K562 (cell line): ENCODE measurements around the gene CBX2. TPM values are rescaled to one million over a fixed set of nuclear protein-coding genes. Genes with fewer than 3 reads are reported as not detected.

Source experiments
- ATAC-seq: fragments of 200-7000 bp; cut with Tn5 transposase; 3 replicates; pipeline ENCODE4 v1.9.1; 2020; ENCODE audit warnings: moderate library complexity
- BruUV-seq: library from RNA; stranded (reverse); fragments of 400-500 nt; replicated peaks from 2 replicates; lab custom pipeline; 2021; lab: Mats Ljungman, UMichigan
- CTCF ChIA-PET: fragments of 300-600 bp; formaldehyde crosslinking; extraction: SDS; loops from one replicate; lab custom pipeline; 2021; ENCODE audit warnings: low intra/inter-chr PET ratio; lab: Yijun Ruan, JAX
- POLR2A ChIA-PET: fragments of 300-600, 350-650 bp; sonication (Branson Sonifier 250); formaldehyde crosslinking; extraction: SDS; loops from one replicate; lab custom pipeline; 2021; ENCODE audit warnings: antibody characterized with exemption, inconsistent platforms; lab: Yijun Ruan, JAX
- DNase-seq, 4 experiments: peaks; one replicate each; pipeline versions ENCODE4 v3.0.0 to v3.0.0-alpha.2; 2011 to 2018; ENCODE audit warnings: low spot score in 3 of 4, mixed read lengths in 3 of 4; ENCODE audit errors: extremely low read depth in 1 of 4
- FAIRE-seq: peaks from 2 replicates; lab custom pipeline; 2011; peaks lifted over from hg19 to GRCh38; lab: Jason Lieb, UNC
- H2AFZ ChIP-seq: 2 replicates; pipeline ENCODE4 v1.6.0; 2011; ENCODE audit warnings: low read depth, low read length, control low read depth, inconsistent platforms
- H3K27ac ChIP-seq: fragments of 200-600 bp; 3 replicates; pipeline ENCODE4 v1.8.0; 2011; ENCODE audit warnings: low read depth, mild to moderate bottlenecking, control low read depth, inconsistent platforms, low read length, moderate library complexity, mixed read lengths; ENCODE audit errors: extremely low read depth
- H3K27me3 ChIP-seq, 2 experiments: fragments of 300-600 bp in 1 of 2; 2 replicates in 1 of 2; 3 replicates in 1 of 2; pipeline versions ENCODE4 v1.6.0 to v1.8.0; 2011; ENCODE audit warnings: inconsistent platforms in 2 of 2, low read length in 2 of 2, mild to moderate bottlenecking in 1 of 2, mixed read lengths in 1 of 2, moderate library complexity in 1 of 2; ENCODE audit not compliant: control insufficient read depth in 2 of 2, insufficient read depth in 2 of 2
- H3K36me3 ChIP-seq: fragments of 300-600 bp; 3 replicates; pipeline ENCODE4 v1.8.0; 2011; ENCODE audit warnings: mild to moderate bottlenecking, low read length, inconsistent platforms; ENCODE audit not compliant: control insufficient read depth, insufficient read depth
- H3K4me1 ChIP-seq, 2 experiments: fragments of 200-600 bp in 1 of 2; replicated peaks in 1 of 2; 2 replicates in 1 of 2; 3 replicates in 1 of 2; pipeline versions ENCODE4 v1.5.1 to v1.8.0; 2011; ENCODE audit warnings: inconsistent platforms in 2 of 2, low read length in 2 of 2, mild to moderate bottlenecking in 1 of 2, mixed read lengths in 1 of 2, moderate library complexity in 1 of 2; ENCODE audit not compliant: control insufficient read depth in 2 of 2, insufficient read depth in 2 of 2
- H3K4me2 ChIP-seq: 2 replicates; pipeline ENCODE4 v1.6.1; 2011; ENCODE audit warnings: low read length, control low read depth, inconsistent platforms, mixed read lengths; ENCODE audit not compliant: insufficient read depth
- H3K4me3 ChIP-seq: fragments of 200-600 bp; sonication (generic), shearing (Covaris generic); 2 replicates; pipeline ENCODE4 v1.5.1; 2016; ENCODE audit warnings: control low read depth, inconsistent platforms
- H3K79me2 ChIP-seq: fragments of 200-600 bp; 3 replicates; pipeline ENCODE4 v1.8.0; 2011; ENCODE audit warnings: low read length, inconsistent platforms; ENCODE audit not compliant: control insufficient read depth, insufficient read depth
- H3K9ac ChIP-seq, 2 experiments: 2 replicates each; pipeline versions ENCODE4 v1.6.0 to v1.6.1; 2011; ENCODE audit warnings: low read depth in 2 of 2, low read length in 2 of 2, control low read depth in 1 of 2, inconsistent platforms in 1 of 2, mild to moderate bottlenecking in 1 of 2, mixed read lengths in 1 of 2; ENCODE audit not compliant: insufficient read depth in 1 of 2
- H3K9me1 ChIP-seq: one replicate; pipeline ENCODE4 v1.6.0; 2011; ENCODE audit warnings: inconsistent platforms, mild to moderate bottlenecking, low read length, moderate library complexity; ENCODE audit not compliant: control insufficient read depth, insufficient read depth
- H3K9me3 ChIP-seq: replicated peaks from 2 replicates; pipeline ENCODE4 v1.5.1; 2011; ENCODE audit warnings: low read depth, low read length, inconsistent platforms; ENCODE audit not compliant: control insufficient read depth, insufficient read depth
- H4K20me1 ChIP-seq: replicated peaks from 2 replicates; pipeline ENCODE4 v1.6.1; 2011; ENCODE audit warnings: low read length, inconsistent platforms, mixed read lengths; ENCODE audit not compliant: control insufficient read depth, insufficient read depth
- CBX8 ChIP-seq: fragments of 200-600 bp; sonication (generic); IDR thresholded peaks from 2 replicates; pipeline ENCODE4 v1.6.1; 2012; ENCODE audit warnings: borderline replicate concordance, mixed run types, low read depth, mild to moderate bottlenecking, moderate library complexity, mixed read lengths, low read length, control low read depth, inconsistent platforms; ENCODE audit not compliant: poor library complexity, severe bottlenecking; ENCODE audit errors: extremely low read depth
- CXXC5 ChIP-seq: fragments of 250-450 bp; sonication (Bioruptor Pico); IDR thresholded peaks from 2 replicates; pipeline ENCODE4 v1.8.0; 2022; ENCODE audit warnings: inconsistent platforms, mild to moderate bottlenecking, moderate library complexity
- FOXJ3 ChIP-seq: sonication (generic); formaldehyde crosslinking; IDR thresholded peaks from 2 replicates; pipeline ENCODE4 v1.4.0; 2020; ENCODE audit warnings: mild to moderate bottlenecking, missing genetic modification reagents
- FUS ChIP-seq: fragments of 200-400 bp; formaldehyde crosslinking; optimal IDR thresholded peaks from 2 replicates; pipeline ENCODE3; 2017; ENCODE audit warnings: low read depth, low read length
- HDAC1 ChIP-seq, 2 experiments: fragments of 450-650 bp; IDR thresholded peaks; 2 replicates each; pipeline ENCODE4 v1.6.1; 2016 to 2017; ENCODE audit warnings: inconsistent platforms in 1 of 2, mild to moderate bottlenecking in 1 of 2, moderate library complexity in 1 of 2
- IFI16 ChIP-seq: fragments of 250-450 bp; sonication (Bioruptor Pico); IDR thresholded peaks from 2 replicates; pipeline ENCODE4 v2.1.2; 2022; ENCODE audit warnings: mild to moderate bottlenecking, inconsistent platforms
- KLF6 ChIP-seq: fragments of 250-450 bp; sonication (Bioruptor Pico); IDR thresholded peaks from 2 replicates; pipeline ENCODE4 v1.4.0; 2020; ENCODE audit warnings: mild to moderate bottlenecking, moderate library complexity, borderline replicate concordance
- MYC ChIP-seq, 2 experiments: fragments of 250-450 bp in 1 of 2; sonication (Bioruptor Pico) in 1 of 2; IDR thresholded peaks; 2 replicates each; pipeline versions ENCODE4 v1.5.1 to v1.6.1; 2012 to 2021; ENCODE audit warnings: low read depth in 2 of 2, borderline replicate concordance in 1 of 2, improper control_type of control experiment in 1 of 2, low read length in 1 of 2, mild to moderate bottlenecking in 1 of 2, moderate library complexity in 1 of 2
- NBN ChIP-seq: fragments of 450-650 bp; IDR thresholded peaks from 2 replicates; pipeline ENCODE4 v1.6.1; 2016; ENCODE audit warnings: low read depth, mild to moderate bottlenecking
- NKRF ChIP-seq: fragments of 450-650 bp; IDR thresholded peaks from 2 replicates; pipeline ENCODE4 v1.6.1; 2016; ENCODE audit warnings: borderline replicate concordance
- NR4A1 ChIP-seq, 2 experiments: fragments of 250-450 bp in 1 of 2; fragments of 450-650 bp in 1 of 2; sonication (Bioruptor Pico) in 1 of 2; IDR thresholded peaks; 2 replicates each; pipeline versions ENCODE4 v1.4.0 to v1.6.1; 2016 to 2020; ENCODE audit warnings: mild to moderate bottlenecking in 2 of 2, missing compliant biosample characterization in 1 of 2, missing genetic modification characterization in 1 of 2, moderate library complexity in 1 of 2
- PRDM10 ChIP-seq: fragments of 450-650 bp; IDR thresholded peaks from 2 replicates; pipeline ENCODE4 v1.6.1; 2018; ENCODE audit not compliant: partially characterized antibody
- PURB ChIP-seq: sonication (generic); formaldehyde crosslinking; IDR thresholded peaks from 2 replicates; pipeline ENCODE4 v1.9.0; 2021; ENCODE audit warnings: low read depth, mild to moderate bottlenecking, missing genetic modification reagents
- STAG1 ChIP-seq: sonication (generic); formaldehyde crosslinking; IDR thresholded peaks from 2 replicates; pipeline ENCODE4 v1.5.0; 2020; ENCODE audit warnings: missing genetic modification reagents, borderline replicate concordance
- TCF7L2 ChIP-seq: fragments of 150-350 bp; IDR thresholded peaks from 2 replicates; pipeline ENCODE4 v1.6.1; 2016; ENCODE audit warnings: low read depth, mild to moderate bottlenecking, low read length, moderate library complexity
- WGBS: fragments of 100-300 bp; shearing (Covaris generic); methylation state at CpG from one replicate; pipeline ENCODE4 v1.1.6; 2016; ENCODE audit warnings: low coverage, mixed read lengths; ENCODE audit not compliant: insufficient coverage; ENCODE audit errors: missing lambda C conversion rate; 5-methylcytosine and 5-hydroxymethylcytosine counted together
- in situ Hi-C: fragments of 300-500 bp; cut with MboI; formaldehyde crosslinking; loops from 4 replicates; pipeline ENCODE4 v1.15.0; 2018; ENCODE audit warnings: inconsistent platforms, mixed read lengths
- intact Hi-C: fragments of 100-400 bp; cut with micrococcal nuclease; formaldehyde crosslinking; loops from 2 replicates; pipeline ENCODE4 v1.14.2; 2022
- polyA plus RNA-seq, 8 experiments: library from polyadenylated mRNA; depleted of rRNA in 4 of 8; stranded (reverse) in 5 of 8; unstranded in 3 of 8; fragments of >200 nt; fragmentation: Nextera tagmentation in 2 of 8; fragmentation: Illumina TruSeq in 1 of 8; extraction: Ambion mirVana in 2 of 8; extraction: Trizol in 1 of 8; gene quantifications; 2 replicates each; pipeline versions ENCODE4 v1.2.1 to v1.2.3, GENCODE V29; 2011 to 2014; ENCODE audit warnings: inconsistent platforms in 1 of 8, missing spikeins in 1 of 8
- total RNA-seq, 7 experiments: library from RNA; depleted of rRNA in 6 of 7; stranded (reverse); fragments of >200 nt in 6 of 7; fragmentation: Illumina TruSeq in 2 of 7; extraction: Trizol in 2 of 7; gene quantifications; 2 replicates each; pipeline versions ENCODE4 v1.2.1 to v1.2.3, GENCODE V29; 2011 to 2021; ENCODE audit warnings: low replicate concordance in 1 of 7

The CBX2 gene
- total and polyA plus RNA-seq, 9 of the 15 experiments (the other 6 are each of a cell fraction or from before 2014, with no cell fraction given) = 0.66 to 26.9 (median 13.9) TPM

GRCh38 chr17:79835953-79836509 is 58.1 kb downstream of the CBX2 start:
- intact Hi-C loops (loop anchor here (5.0 to 10.0 kb wide), 2 partner anchors 39 to 91 kb away; partner anchors contain the start of gene CBX8), in situ Hi-C loops (loop anchor here (5.0 kb wide), 1 partner anchor 34 kb away; no protein-coding TSS in a partner anchor)
- Histone ChIP-seq H4K20me1 (peaks cover 21% of the 10 kb centered on the region), H3K9me1 (peaks cover 4% of the 10 kb centered on the region), H3K36me3 (peaks cover 38% of the 10 kb centered on the region; the same call in 1 of the 3 replicates), H3K27ac (peak overlapping the region; percentile 77), H3K9ac (peak overlapping the region; percentile 68 to 95), H3K9me3 (no peaks in the 10 kb centered on the region), H3K27me3 (no peaks in the 10 kb centered on the region), H3K4me1 (peaks cover 40 to 87% of the 10 kb centered on the region in 2 experiments), H2AFZ (no peak overlapping the region), H3K79me2 (peaks cover 73% of the 10 kb centered on the region), H3K4me3 (peak overlapping the region; percentile 74), H3K4me2 (peak overlapping the region; percentile 88)
- ChIA-PET POLR2A (interaction anchor here (0.6 to 17.8 kb wide), 29 partner anchors 7 to 1559 kb away, joined by 3 to 386 read pairs (median 4); partner anchors contain the start of genes BAHCC1 and CBX8), CTCF (interaction anchor here (0.6 to 2.2 kb wide), 4 partner anchors 29 to 94 kb away, joined by 4 to 18 read pairs (median 5); no protein-coding TSS in a partner anchor)
- no TSS peak for BruUV-seq
- DNase-seq (peak; percentile 47 to 99 (median 68)), FAIRE-seq (peak; percentile 98), ATAC-seq (peak; percentile 59)
- under 1% methylated on average over 22 of the region's 24 CpGs for WGBS
- TF ChIP-seq FUS = no peak
- no peak for TF ChIP-seq NR4A1 (CRISPR knock-in tag; IDR thresholded peaks at IDR 0.05)
- TF ChIP-seq NR4A1 (tag; IDR thresholded peaks at IDR 0.05) = no peak
- peak; percentile 58 for TF ChIP-seq CXXC5
- TF ChIP-seq PURB (CRISPR knock-in tag) = no peak
- no peak for TF ChIP-seq TCF7L2
- TF ChIP-seq FOXJ3 (CRISPR knock-in tag) = no peak
- no peak; the same call in 1 of the 2 replicates for TF ChIP-seq MYC (IDR thresholded peaks at IDR 0.05; ENCODE audit: low read depth, low read length)
- no peak for TF ChIP-seq MYC (CRISPR knock-in tag; IDR thresholded peaks at IDR 0.05; ENCODE audit: borderline replicate concordance, low read depth)
- TF ChIP-seq NBN = no peak
- TF ChIP-seq STAG1 (CRISPR knock-in tag) = no peak
- no peak for TF ChIP-seq CBX8
- no peak for TF ChIP-seq IFI16
- TF ChIP-seq NKRF = 0 out of 2 replicates have a peak, but pooled peaks have one; percentile 24
- peak in 1 of 2 experiments; percentile 53; a peak in 2 of 4 replicates for TF ChIP-seq HDAC1 (IDR thresholded peaks at IDR 0.05)
- TF ChIP-seq PRDM10 = no peak
- no peak for TF ChIP-seq KLF6
